ENCODE data around the gene STEEP1. TPM values are rescaled to one million over a fixed set of nuclear protein-coding genes. Genes with fewer than 3 reads are reported as not detected.
"Not testable (repeated sequence)": the region's sequence is repeated elsewhere in the genome, so short reads cannot be mapped to it uniquely, and the experiment has no call there.

The STEEP1 gene
- total RNA-seq, 4 donors from 2014 or later = 19.2 to 35.5 (median 30.2) TPM

DNA sequence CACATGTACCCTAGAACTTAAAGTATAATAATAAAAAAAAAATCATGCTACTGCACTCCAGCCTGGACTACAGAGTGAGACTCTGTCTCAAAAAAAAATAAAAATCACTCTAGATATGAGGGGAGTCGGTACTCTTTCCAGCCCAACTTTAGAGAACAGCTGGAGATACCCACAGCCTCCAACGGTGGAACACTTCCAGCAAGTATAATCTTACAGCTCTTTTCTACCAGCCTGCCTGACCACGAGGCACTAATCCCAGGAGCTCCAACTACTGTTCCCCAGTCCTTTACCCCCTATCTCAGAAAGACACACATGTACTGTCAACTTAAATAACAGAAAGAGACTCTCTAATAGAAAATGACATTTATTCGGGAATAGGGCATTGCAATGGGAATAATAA, 46.8 kb downstream of the STEEP1 start:
- Histone ChIP-seq H3K9me3 (no peaks in the 10 kb centered on the region), H3K36me3 (no peaks in the 10 kb centered on the region), H3K4me3 (no peak overlapping the region), H3K4me1 (no peaks in the 10 kb centered on the region), H3K27me3 (no peaks in the 10 kb centered on the region), H3K27ac (no peak overlapping the region)
- DNase-seq (ENCODE audit: low spot score in 2 of 2) = no peak
- WGBS, 2 donors = 85 to 91% methylated on average over 4 of the region's 4 CpGs
- TF ChIP-seq EP300 (IDR thresholded peaks at IDR 0.05) = no peak
- TF ChIP-seq, protein P1, sequence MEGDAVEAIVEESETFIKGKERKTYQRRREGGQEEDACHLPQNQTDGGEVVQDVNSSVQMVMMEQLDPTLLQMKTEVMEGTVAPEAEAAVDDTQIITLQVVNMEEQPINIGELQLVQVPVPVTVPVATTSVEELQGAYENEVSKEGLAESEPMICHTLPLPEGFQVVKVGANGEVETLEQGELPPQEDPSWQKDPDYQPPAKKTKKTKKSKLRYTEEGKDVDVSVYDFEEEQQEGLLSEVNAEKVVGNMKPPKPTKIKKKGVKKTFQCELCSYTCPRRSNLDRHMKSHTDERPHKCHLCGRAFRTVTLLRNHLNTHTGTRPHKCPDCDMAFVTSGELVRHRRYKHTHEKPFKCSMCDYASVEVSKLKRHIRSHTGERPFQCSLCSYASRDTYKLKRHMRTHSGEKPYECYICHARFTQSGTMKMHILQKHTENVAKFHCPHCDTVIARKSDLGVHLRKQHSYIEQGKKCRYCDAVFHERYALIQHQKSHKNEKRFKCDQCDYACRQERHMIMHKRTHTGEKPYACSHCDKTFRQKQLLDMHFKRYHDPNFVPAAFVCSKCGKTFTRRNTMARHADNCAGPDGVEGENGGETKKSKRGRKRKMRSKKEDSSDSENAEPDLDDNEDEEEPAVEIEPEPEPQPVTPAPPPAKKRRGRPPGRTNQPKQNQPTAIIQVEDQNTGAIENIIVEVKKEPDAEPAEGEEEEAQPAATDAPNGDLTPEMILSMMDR (IDR thresholded peaks at IDR 0.05) = no peak
- no peak for TF ChIP-seq POLR2A (IDR thresholded peaks at IDR 0.05)

GRCh38 chrX:119516157-119516702, 49.0 kb downstream of the STEEP1 start:
- Histone ChIP-seq H3K27ac (no peak overlapping the region), H3K4me1 (no peaks in the 10 kb centered on the region), H3K4me3 (no peak overlapping the region), H3K36me3 (no peaks in the 10 kb centered on the region), H3K9me3 (no peaks in the 10 kb centered on the region), H3K27me3 (no peaks in the 10 kb centered on the region)
- peak in 1 of 2 donors; percentile 20 for DNase-seq (ENCODE audit: low spot score in 2 of 2)
- no peak for TF ChIP-seq EP300 (IDR thresholded peaks at IDR 0.05)
- TF ChIP-seq, protein P1 (IDR thresholded peaks at IDR 0.05) = peak; percentile 67 to 81 (median 69)
- 30 to 33% methylated on average over 5 of the region's 5 CpGs for WGBS, 2 donors

GRCh38 chrX:119512146-119512800, 52.9 kb downstream of the STEEP1 start:
- Histone ChIP-seq H3K9me3 (no peaks in the 10 kb centered on the region), H3K36me3 (no peaks in the 10 kb centered on the region), H3K4me1 (no peaks in the 10 kb centered on the region), H3K27me3 (no peaks in the 10 kb centered on the region), H3K4me3 (no peak overlapping the region), H3K27ac (no peak overlapping the region)
- DNase-seq (ENCODE audit: low spot score in 2 of 2) = peak in 1 of 2 donors; percentile 8
- TF ChIP-seq, protein P1 (IDR thresholded peaks at IDR 0.05) = peak in 4 of 5 experiments; percentile 19 to 36 (median 30)
- TF ChIP-seq POLR2A (IDR thresholded peaks at IDR 0.05) = no peak
- no peak for TF ChIP-seq EP300 (IDR thresholded peaks at IDR 0.05)
- WGBS, 2 donors = 48 to 57% methylated on average over 13 to 14 of the region's 14 CpGs

DNA sequence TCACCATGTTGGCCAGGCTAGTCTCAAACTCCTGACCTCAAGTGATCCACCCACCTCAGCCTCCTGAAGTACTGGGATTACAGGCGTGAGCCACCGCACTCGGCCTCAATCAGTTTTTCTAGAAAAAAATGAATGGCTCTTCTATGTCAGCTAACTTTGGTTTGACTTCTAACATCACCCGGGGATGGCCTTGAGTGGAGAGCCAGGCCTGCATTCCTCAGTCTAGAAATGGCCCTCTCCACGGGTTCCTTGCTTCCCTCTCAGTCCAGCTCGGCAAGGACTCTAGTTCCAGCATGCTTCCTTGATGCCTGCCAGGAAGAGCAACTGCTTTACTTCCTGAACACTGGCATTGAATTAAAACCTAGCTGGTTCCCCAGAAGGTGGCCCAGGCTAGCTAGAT, 58.0 kb downstream of the STEEP1 start:
- Histone ChIP-seq H3K9me3 (no peaks in the 10 kb centered on the region), H3K4me3 (no peak overlapping the region), H3K36me3 (no peaks in the 10 kb centered on the region), H3K27ac (no peak overlapping the region), H3K27me3 (no peaks in the 10 kb centered on the region), H3K4me1 (peaks cover 0 to 13% (median 0%) of the 10 kb centered on the region in 4 donors)
- TF ChIP-seq POLR2A (IDR thresholded peaks at IDR 0.05) (no peak), EP300 (IDR thresholded peaks at IDR 0.05) (no peak)
- TF ChIP-seq, protein P1 (IDR thresholded peaks at IDR 0.05) = no peak
- no peak for DNase-seq (ENCODE audit: low spot score in 2 of 2)
- 59 to 75% methylated on average over 6 of the region's 6 CpGs for WGBS, 2 donors

GRCh38 chrX:119505945-119506344, 59.3 kb downstream of the STEEP1 start:
- 78 to 86% methylated on average over 4 of the region's 4 CpGs for WGBS, 2 donors
- Histone ChIP-seq H3K27ac (no peak overlapping the region), H3K4me1 (peaks cover 0 to 13% (median 0%) of the 10 kb centered on the region in 4 donors), H3K27me3 (no peaks in the 10 kb centered on the region), H3K9me3 (no peaks in the 10 kb centered on the region), H3K4me3 (no peak overlapping the region), H3K36me3 (no peaks in the 10 kb centered on the region)
- DNase-seq (ENCODE audit: low spot score in 2 of 2) = no peak
- TF ChIP-seq, protein P1 (IDR thresholded peaks at IDR 0.05) = no peak
- TF ChIP-seq EP300 (IDR thresholded peaks at IDR 0.05) = no peak
- no peak for TF ChIP-seq POLR2A (IDR thresholded peaks at IDR 0.05)

- not testable (repeated sequence) for H3K27me3 ChIP-seq; DNase-seq (ENCODE audit: low spot score in 2 of 2); H3K9me3 ChIP-seq; H3K27ac ChIP-seq; H3K36me3 ChIP-seq; H3K4me3 ChIP-seq
- peaks cover 0 to 13% (median 0%) of the 10 kb centered on the region in 4 donors for H3K4me1 ChIP-seq
- WGBS, 2 donors = 82 to 86% methylated on average over 10 of the region's 10 CpGs
These were observed 60.1 kb downstream of the STEEP1 start for GRCh38 chrX:119505145-119505544.
